ENCODE data around the gene CD22. TPM values are rescaled to one million over a fixed set of nuclear protein-coding genes. Genes with fewer than 3 reads are reported as not detected.

CD22 gene
- total and polyA plus RNA-seq, 2 of the 13 experiments (the other 11 are each of a cell fraction or from before 2014, with no cell fraction given) = 0.71 to 1.7 TPM

GRCh38 chr19:35352448-35353304 lies 23.7 kb downstream of the CD22 start (continued):
- TF ChIP-seq, protein P1, sequence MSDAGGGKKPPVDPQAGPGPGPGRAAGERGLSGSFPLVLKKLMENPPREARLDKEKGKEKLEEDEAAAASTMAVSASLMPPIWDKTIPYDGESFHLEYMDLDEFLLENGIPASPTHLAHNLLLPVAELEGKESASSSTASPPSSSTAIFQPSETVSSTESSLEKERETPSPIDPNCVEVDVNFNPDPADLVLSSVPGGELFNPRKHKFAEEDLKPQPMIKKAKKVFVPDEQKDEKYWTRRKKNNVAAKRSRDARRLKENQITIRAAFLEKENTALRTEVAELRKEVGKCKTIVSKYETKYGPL (CRISPR knock-in tag; IDR thresholded peaks at IDR 0.05) = no peak
- no peak for TF ChIP-seq HOXD1 (CRISPR knock-in tag; IDR thresholded peaks at IDR 0.05)
- TF ChIP-seq ZSCAN29 (CRISPR knock-in tag; conservative IDR thresholded peaks at IDR 0.05) = no peak
- TF ChIP-seq ZNF503 (CRISPR knock-in tag; IDR thresholded peaks at IDR 0.05) = no peak
- TF ChIP-seq NCOR1 (IDR thresholded peaks at IDR 0.05; ENCODE audit: borderline replicate concordance, low read length) = no peak
- TF ChIP-seq RXRA (CRISPR knock-in tag; IDR thresholded peaks at IDR 0.05) = no peak; the same call in 1 of the 2 replicates
- TF ChIP-seq GPBP1L1 (CRISPR knock-in tag; IDR thresholded peaks at IDR 0.05) = no peak
- no peak for TF ChIP-seq ELF4 (CRISPR knock-in tag; IDR thresholded peaks at IDR 0.05; ENCODE audit: borderline replicate concordance)
- TF ChIP-seq HNRNPLL (IDR thresholded peaks at IDR 0.05; ENCODE audit: low read depth, low read length, poor library complexity, severe bottlenecking) = no peak
- no peak for TF ChIP-seq SP140L (CRISPR knock-in tag; IDR thresholded peaks at IDR 0.05; ENCODE audit: borderline replicate concordance)
- TF ChIP-seq ZNF234 (CRISPR knock-in tag; conservative IDR thresholded peaks at IDR 0.05) = no peak
- no peak for TF ChIP-seq GTF2F1 (IDR thresholded peaks at IDR 0.05; ENCODE audit: low read length)
- TF ChIP-seq, protein P2, sequence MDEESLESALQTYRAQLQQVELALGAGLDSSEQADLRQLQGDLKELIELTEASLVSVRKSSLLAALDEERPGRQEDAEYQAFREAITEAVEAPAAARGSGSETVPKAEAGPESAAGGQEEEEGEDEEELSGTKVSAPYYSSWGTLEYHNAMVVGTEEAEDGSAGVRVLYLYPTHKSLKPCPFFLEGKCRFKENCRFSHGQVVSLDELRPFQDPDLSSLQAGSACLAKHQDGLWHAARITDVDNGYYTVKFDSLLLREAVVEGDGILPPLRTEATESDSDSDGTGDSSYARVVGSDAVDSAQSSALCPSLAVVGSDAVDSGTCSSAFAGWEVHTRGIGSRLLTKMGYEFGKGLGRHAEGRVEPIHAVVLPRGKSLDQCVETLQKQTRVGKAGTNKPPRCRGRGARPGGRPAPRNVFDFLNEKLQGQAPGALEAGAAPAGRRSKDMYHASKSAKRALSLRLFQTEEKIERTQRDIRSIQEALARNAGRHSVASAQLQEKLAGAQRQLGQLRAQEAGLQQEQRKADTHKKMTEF (CRISPR knock-in tag; IDR thresholded peaks at IDR 0.05) = 0 out of 2 replicates have a peak, but pooled peaks have one; percentile 39
- TF ChIP-seq IKZF4 (CRISPR knock-in tag; IDR thresholded peaks at IDR 0.05; ENCODE audit: borderline replicate concordance, low read depth, not compliant biosample characterization) = no peak
- TF ChIP-seq ZBTB25 (CRISPR knock-in tag; IDR thresholded peaks at IDR 0.05) = no peak
- TF ChIP-seq DNMT3B (CRISPR knock-in tag; conservative IDR thresholded peaks at IDR 0.05) = no peak
- peak; percentile 58; the same call in 1 of the 2 replicates for TF ChIP-seq SMYD3 (CRISPR knock-in tag; IDR thresholded peaks at IDR 0.05)
- TF ChIP-seq ZNF10 (CRISPR knock-in tag; IDR thresholded peaks at IDR 0.05; ENCODE audit: borderline replicate concordance, low read depth) = no peak
- TF ChIP-seq NAIF1 (CRISPR knock-in tag; IDR thresholded peaks at IDR 0.05; ENCODE audit: borderline replicate concordance) = no peak
- TF ChIP-seq CBX1 (IDR thresholded peaks at IDR 0.05; ENCODE audit: low read depth) = no peak
- TF ChIP-seq ZNF784 (CRISPR knock-in tag; IDR thresholded peaks at IDR 0.05; ENCODE audit: borderline replicate concordance) = no peak

Measured in HepG2 (cell line).